Measurements from ENCODE around the gene ZNF189. TPM values are rescaled to one million over a fixed set of nuclear protein-coding genes. Genes with fewer than 3 reads are reported as not detected.
A peak's percentile ranks its signal among the peaks of the same experiment; 100 is the strongest.
"Not testable (repeated sequence)": the region's sequence is repeated elsewhere in the genome, so short reads cannot be mapped to it uniquely, and the experiment has no call there.

The ZNF189 gene
- total RNA-seq, 3 donors from 2014 or later: 5.4 to 7.6 (median 6.6) TPM

GRCh38 chr9:101369286-101369685 is 29.4 kb upstream of the ZNF189 start:
- no peaks in the 10 kb centered on the region for H3K27me3 Mint-ChIP-seq (ENCODE audit: low read depth)

GRCh38 chr9:101369884-101370531 is 28.6 kb upstream of the ZNF189 start:
- no peak overlapping the region for H3K4me3 Mint-ChIP-seq
- no peak for ATAC-seq
- no peaks in the 10 kb centered on the region for H3K27me3 Mint-ChIP-seq (ENCODE audit: low read depth)
- DNase-seq: no peak
- no peaks in the 10 kb centered on the region for H3K9me3 Mint-ChIP-seq
- H3K4me1 Mint-ChIP-seq (ENCODE audit: low read depth): no peaks in the 10 kb centered on the region
- H3K36me3 Mint-ChIP-seq (ENCODE audit: insufficient read depth): no peaks in the 10 kb centered on the region

More at GRCh38 chr9:101369286-101369685, 29.4 kb upstream of the ZNF189 start:
- H3K9me3 Mint-ChIP-seq: no peaks in the 10 kb centered on the region
- H3K4me1 Mint-ChIP-seq (ENCODE audit: low read depth): no peaks in the 10 kb centered on the region
- ATAC-seq (no peak), DNase-seq (no peak)
- H3K36me3 Mint-ChIP-seq (ENCODE audit: insufficient read depth): no peaks in the 10 kb centered on the region
- H3K4me3 Mint-ChIP-seq: no peak overlapping the region

- Mint-ChIP-seq H3K4me3 (no peak overlapping the region), H3K9me3 (peaks cover 3% of the 10 kb centered on the region), H3K36me3 (ENCODE audit: insufficient read depth) (no peaks in the 10 kb centered on the region), H3K4me1 (ENCODE audit: low read depth) (no peaks in the 10 kb centered on the region), H3K27me3 (ENCODE audit: low read depth) (peaks cover 9% of the 10 kb centered on the region)
- ATAC-seq: no peak
- no peak for DNase-seq
These were observed 26.8 kb upstream of the ZNF189 start for GRCh38 chr9:101371813-101372212.

- peaks cover 14% of the 10 kb centered on the region for H3K27me3 Mint-ChIP-seq (ENCODE audit: low read depth)
- H3K4me1 Mint-ChIP-seq (ENCODE audit: low read depth): no peaks in the 10 kb centered on the region
- peaks cover 4% of the 10 kb centered on the region for H3K9me3 Mint-ChIP-seq
- ATAC-seq (no peak), DNase-seq (no peak)
- no peak overlapping the region for H3K4me3 Mint-ChIP-seq
- H3K36me3 Mint-ChIP-seq (ENCODE audit: insufficient read depth): no peaks in the 10 kb centered on the region
These were observed 26.1 kb upstream of the ZNF189 start for GRCh38 chr9:101372327-101373118.

GRCh38 chr9:101375546-101375945 is 23.1 kb upstream of the ZNF189 start:
- ATAC-seq: no peak
- H3K4me1 Mint-ChIP-seq (ENCODE audit: low read depth): no peaks in the 10 kb centered on the region
- H3K36me3 Mint-ChIP-seq (ENCODE audit: insufficient read depth): no peaks in the 10 kb centered on the region
- peaks cover 11% of the 10 kb centered on the region for H3K9me3 Mint-ChIP-seq
- H3K27me3 Mint-ChIP-seq (ENCODE audit: low read depth): peaks cover 21% of the 10 kb centered on the region
- H3K4me3 Mint-ChIP-seq: no peak overlapping the region
- DNase-seq: no peak

GRCh38 chr9:101376111-101376848 is 22.4 kb upstream of the ZNF189 start:
- Mint-ChIP-seq H3K9me3 (peaks cover 11% of the 10 kb centered on the region), H3K4me1 (ENCODE audit: low read depth) (no peaks in the 10 kb centered on the region)
- no peak for ATAC-seq

GRCh38 chr9:101380295-101380694 is 18.4 kb upstream of the ZNF189 start:
- Mint-ChIP-seq H3K36me3 (ENCODE audit: insufficient read depth) (peaks cover 6% of the 10 kb centered on the region), H3K27me3 (ENCODE audit: low read depth) (peaks cover 21% of the 10 kb centered on the region), H3K4me1 (ENCODE audit: low read depth) (no peaks in the 10 kb centered on the region), H3K4me3 (no peak overlapping the region), H3K9me3 (peaks cover 19% of the 10 kb centered on the region)
- DNase-seq (no peak), ATAC-seq (no peak)

More at GRCh38 chr9:101376111-101376848, 22.4 kb upstream of the ZNF189 start:
- DNase-seq: no peak
- Mint-ChIP-seq H3K4me3 (no peak overlapping the region), H3K36me3 (ENCODE audit: insufficient read depth) (no peaks in the 10 kb centered on the region), H3K27me3 (ENCODE audit: low read depth) (peaks cover 21% of the 10 kb centered on the region)

GRCh38 chr9:101381118-101381517 is 17.5 kb upstream of the ZNF189 start:
- peaks cover 16% of the 10 kb centered on the region for H3K27me3 Mint-ChIP-seq (ENCODE audit: low read depth)
- peaks cover 11% of the 10 kb centered on the region for H3K36me3 Mint-ChIP-seq (ENCODE audit: insufficient read depth)
- no peak for DNase-seq
- peaks cover 19% of the 10 kb centered on the region for H3K9me3 Mint-ChIP-seq
- no peak overlapping the region for H3K4me3 Mint-ChIP-seq
- ATAC-seq: no peak
- H3K4me1 Mint-ChIP-seq (ENCODE audit: low read depth): no peaks in the 10 kb centered on the region

GRCh38 chr9:101381833-101382342 is 16.8 kb upstream of the ZNF189 start:
- Mint-ChIP-seq H3K4me1 (ENCODE audit: low read depth) (no peaks in the 10 kb centered on the region), H3K9me3 (peaks cover 19% of the 10 kb centered on the region), H3K4me3 (no peak overlapping the region), H3K27me3 (ENCODE audit: low read depth) (peaks cover 12% of the 10 kb centered on the region), H3K36me3 (ENCODE audit: insufficient read depth) (peaks cover 13% of the 10 kb centered on the region)
- DNase-seq (no peak), ATAC-seq (no peak)

GRCh38 chr9:101383361-101383760 is 15.3 kb upstream of the ZNF189 start:
- Mint-ChIP-seq H3K4me3 (no peak overlapping the region), H3K4me1 (ENCODE audit: low read depth) (peaks cover 3% of the 10 kb centered on the region), H3K27me3 (ENCODE audit: low read depth) (peaks cover 3% of the 10 kb centered on the region), H3K9me3 (peaks cover 12% of the 10 kb centered on the region), H3K36me3 (ENCODE audit: insufficient read depth) (peaks cover 19% of the 10 kb centered on the region)
- ATAC-seq: no peak
- no peak for DNase-seq

- H3K4me3 Mint-ChIP-seq; ATAC-seq; H3K4me1 Mint-ChIP-seq (ENCODE audit: low read depth); H3K27me3 Mint-ChIP-seq (ENCODE audit: low read depth); DNase-seq: not testable (repeated sequence)
- peaks cover 25% of the 10 kb centered on the region for H3K36me3 Mint-ChIP-seq (ENCODE audit: insufficient read depth)
- H3K9me3 Mint-ChIP-seq: peaks cover 11% of the 10 kb centered on the region
These were observed 13.6 kb upstream of the ZNF189 start, which contains the start of gene BAAT for GRCh38 chr9:101384873-101385536. BAAT (minus strand) TSS chr9:101385006; CDS start chr9:101371404, 13,602 bp downstream.

GRCh38 chr9:101387871-101388506 is 10.7 kb upstream of the ZNF189 start:
- Mint-ChIP-seq H3K4me3 (no peak overlapping the region), H3K4me1 (ENCODE audit: low read depth) (peaks cover 23% of the 10 kb centered on the region), H3K9me3 (peaks cover 19% of the 10 kb centered on the region), H3K27me3 (ENCODE audit: low read depth) (no peaks in the 10 kb centered on the region), H3K36me3 (ENCODE audit: insufficient read depth) (peaks cover 49% of the 10 kb centered on the region)
- DNase-seq (no peak), ATAC-seq (peak; percentile 69 to 73)

GRCh38 chr9:101388507-101388993 is 10.1 kb upstream of the ZNF189 start:
- Mint-ChIP-seq H3K9me3 (peaks cover 20% of the 10 kb centered on the region), H3K4me1 (ENCODE audit: low read depth) (peaks cover 26% of the 10 kb centered on the region), H3K27me3 (ENCODE audit: low read depth) (no peaks in the 10 kb centered on the region), H3K36me3 (ENCODE audit: insufficient read depth) (peaks cover 53% of the 10 kb centered on the region), H3K4me3 (no peak overlapping the region)
- DNase-seq (no peak), ATAC-seq (no peak)
